PC-3 (cell line): ENCODE results near the gene ABL1. TPM values are rescaled to one million over a fixed set of nuclear protein-coding genes. Genes with fewer than 3 reads are reported as not detected.
"Not testable (repeated sequence)": the region's sequence is repeated elsewhere in the genome, so short reads cannot be mapped to it uniquely, and the experiment has no call there.

Experiments
- ATAC-seq: fragments of 200-7000 bp; cut with Tn5 transposase; 2 replicates; pipeline ENCODE4 v1.9.1; 2020; ENCODE audit warnings: mild to moderate bottlenecking, moderate library complexity
- BruUV-seq: library from RNA; stranded (reverse); fragments of 400-500 nt; replicated peaks from 2 replicates; lab custom pipeline; 2021; lab: Mats Ljungman, UMichigan
- CTCF ChIA-PET: fragments of 300-600 bp; sonication (Branson Sonifier 250); formaldehyde crosslinking; loops from one replicate; lab custom pipeline; 2022; ENCODE audit warnings: antibody characterized with exemption; lab: Charles Lee
- POLR2A ChIA-PET: fragments of 300-600 bp; sonication (Branson Sonifier 250); formaldehyde crosslinking; loops from one replicate; lab custom pipeline; 2022; ENCODE audit warnings: antibody characterized with exemption; ENCODE audit not compliant: unreplicated experiment; lab: Charles Lee
- DNase-seq: peaks from one replicate; pipeline ENCODE4 v3.0.0-alpha.2; 2015
- H2AFZ ChIP-seq: fragments of 300-600 bp; sonication (generic); 2 replicates; pipeline ENCODE4 v1.6.0; 2016; ENCODE audit warnings: antibody characterized with exemption, low read length
- H3F3A ChIP-seq: fragments of 300-600 bp; sonication (generic); one replicate; pipeline ENCODE4 v1.6.0; 2017; ENCODE audit warnings: antibody characterized with exemption, low read length, control low read depth, mild to moderate bottlenecking; ENCODE audit not compliant: unreplicated experiment
- H3K27ac ChIP-seq: fragments of 300-600 bp; sonication (generic); 2 replicates; pipeline ENCODE4 v1.5.1; 2016; ENCODE audit warnings: mild to moderate bottlenecking, low read length
- H3K27me3 ChIP-seq: fragments of 300-600 bp; sonication (generic); 2 replicates; pipeline ENCODE4 v1.6.1; 2016; ENCODE audit warnings: low read length, mixed read lengths
- H3K36me3 ChIP-seq: fragments of 300-600 bp; sonication (generic); 2 replicates; pipeline ENCODE4 v1.6.1; 2016; ENCODE audit warnings: low read depth, mixed run types, low read length, mixed read lengths
- H3K4me1 ChIP-seq: fragments of 300-600 bp; sonication (generic); 2 replicates; pipeline ENCODE4 v1.5.1; 2016; ENCODE audit warnings: low read length; ENCODE audit not compliant: insufficient read depth
- H3K4me2 ChIP-seq: fragments of 300-600 bp; sonication (generic); 2 replicates; pipeline ENCODE4 v1.6.0; 2016; ENCODE audit warnings: low read length
- H3K4me3 ChIP-seq: fragments of 300-600 bp; sonication (generic); 2 replicates; pipeline ENCODE4 v1.5.1; 2016; ENCODE audit warnings: mild to moderate bottlenecking, low read length, mixed read lengths
- H3K79me2 ChIP-seq: fragments of 300-600 bp; sonication (generic); 2 replicates; pipeline ENCODE4 v1.6.1; 2017; ENCODE audit warnings: low read length, mixed read lengths
- H3K9ac ChIP-seq: fragments of 300-600 bp; sonication (generic); 2 replicates; pipeline ENCODE4 v1.6.0; 2016; ENCODE audit warnings: mild to moderate bottlenecking, low read length
- H3K9me2 ChIP-seq: fragments of 300-600 bp; sonication (generic); replicated peaks from 2 replicates; pipeline ENCODE4 v1.6.1; 2016; ENCODE audit warnings: mixed run types, low read length, mixed read lengths
- H3K9me3 ChIP-seq: fragments of 300-600 bp; sonication (generic); 2 replicates; pipeline ENCODE4 v1.6.1; 2016; ENCODE audit warnings: low read length, mixed read lengths
- H4K20me1 ChIP-seq: fragments of 300-600 bp; sonication (generic); 2 replicates; pipeline ENCODE4 v1.6.1; 2016; ENCODE audit warnings: low read length, mixed read lengths
- CTCF ChIP-seq: fragments of 300-600 bp; sonication (generic); conservative IDR thresholded peaks from 2 replicates; pipeline ENCODE4 v1.5.1; 2017; ENCODE audit warnings: antibody characterized with exemption, low read depth, mild to moderate bottlenecking, low read length
- EZH2 ChIP-seq: fragments of 300-600 bp; sonication (generic); IDR thresholded peaks from one replicate; pipeline ENCODE4 v1.6.1; 2017; ENCODE audit warnings: antibody characterized with exemption, mild to moderate bottlenecking, low read length; ENCODE audit not compliant: unreplicated experiment
- EZH2phosphoT487 ChIP-seq: fragments of 300-600 bp; sonication (generic); IDR thresholded peaks from 2 replicates; pipeline ENCODE4 v1.6.1; 2018; ENCODE audit warnings: mild to moderate bottlenecking, antibody characterized with exemption, low read length, borderline replicate concordance
- intact Hi-C: fragments of 100-400 bp; cut with micrococcal nuclease; formaldehyde crosslinking; loops from 2 replicates; pipeline ENCODE4 v1.9.0; 2023
- total RNA-seq: library from RNA; depleted of rRNA; stranded (reverse); fragments of >200 nt; gene quantifications from 2 replicates; pipeline ENCODE4 v1.2.3, GENCODE V29; 2014

Gene ABL1
- total RNA-seq, 1 experiment from 2014 or later = 22.8 TPM

DNA sequence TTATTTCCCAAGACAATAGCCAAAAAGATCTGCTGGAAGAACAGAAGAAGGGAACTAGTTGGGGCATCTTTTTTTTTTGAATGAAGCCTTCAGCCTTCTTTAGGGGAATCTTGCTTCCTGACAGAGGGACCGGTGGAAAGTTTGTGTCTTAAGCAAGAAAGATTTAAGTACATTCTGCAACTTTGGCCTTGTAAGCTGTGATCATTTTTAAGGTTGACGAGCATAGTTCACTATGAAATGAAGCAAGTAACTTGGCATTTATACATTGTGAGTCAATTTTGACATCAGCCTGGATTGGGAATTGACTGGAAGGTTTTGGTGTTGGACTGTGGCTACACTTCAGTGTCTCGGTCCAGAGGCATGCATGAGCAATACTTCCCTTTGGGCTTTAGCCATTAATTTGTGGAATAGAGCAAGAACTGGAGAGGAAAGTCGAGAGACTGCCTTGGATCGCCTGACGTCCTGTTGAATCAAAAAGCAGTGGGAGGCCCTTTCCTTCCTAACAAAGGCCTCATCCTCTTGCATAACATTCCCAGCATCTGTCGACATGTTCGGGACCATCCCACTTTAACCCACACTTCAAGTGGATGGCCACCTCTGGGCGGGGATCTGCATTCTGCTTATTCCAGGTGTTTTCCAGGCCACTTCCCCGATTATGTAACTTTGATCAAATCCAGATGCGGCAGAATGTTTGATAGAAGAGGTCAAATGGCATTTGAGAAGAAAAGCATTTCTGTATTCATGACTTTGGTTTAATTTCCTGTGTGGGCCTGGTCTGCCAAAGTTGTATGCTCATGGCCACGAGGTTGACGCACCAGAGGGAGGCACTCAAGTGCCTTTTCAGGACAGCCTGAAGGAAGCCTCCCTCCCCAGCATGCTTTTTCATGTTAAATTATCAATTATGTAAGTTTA lies 12.5 kb downstream of the ABL1 start:
- Histone ChIP-seq H3F3A (peaks cover 8% of the 10 kb centered on the region), H3K9ac (peak overlapping the region; percentile 60), H2AFZ (0 out of 2 replicates have a peak overlapping the region, but pooled peaks have one; percentile 48), H3K27ac (peak overlapping the region; percentile 92), H3K4me2 (peak overlapping the region; percentile 89), H3K4me3 (peak overlapping the region; percentile 57; the same call in 1 of the 2 replicates), H3K79me2 (peaks cover 81% of the 10 kb centered on the region), H3K36me3 (no peaks in the 10 kb centered on the region), H4K20me1 (no peaks in the 10 kb centered on the region; the same call in 1 of the 2 replicates), H3K9me2 (no peaks in the 10 kb centered on the region), H3K4me1 (peaks cover 39% of the 10 kb centered on the region), H3K9me3 (no peaks in the 10 kb centered on the region), H3K27me3 (no peaks in the 10 kb centered on the region)
- CTCF ChIA-PET = no interaction called here
- BruUV-seq = no TSS peak
- ATAC-seq = peak; percentile 70
- intact Hi-C loops = loop anchor here (5.0 kb wide), 1 partner anchor 140 kb away; no protein-coding TSS in a partner anchor
- POLR2A ChIA-PET = no interaction called here
- TF ChIP-seq CTCF (0 out of 2 replicates have a peak, but pooled peaks have one; percentile 24), EZH2phosphoT487 (no peak)
- DNase-seq = peak; percentile 91

DNA sequence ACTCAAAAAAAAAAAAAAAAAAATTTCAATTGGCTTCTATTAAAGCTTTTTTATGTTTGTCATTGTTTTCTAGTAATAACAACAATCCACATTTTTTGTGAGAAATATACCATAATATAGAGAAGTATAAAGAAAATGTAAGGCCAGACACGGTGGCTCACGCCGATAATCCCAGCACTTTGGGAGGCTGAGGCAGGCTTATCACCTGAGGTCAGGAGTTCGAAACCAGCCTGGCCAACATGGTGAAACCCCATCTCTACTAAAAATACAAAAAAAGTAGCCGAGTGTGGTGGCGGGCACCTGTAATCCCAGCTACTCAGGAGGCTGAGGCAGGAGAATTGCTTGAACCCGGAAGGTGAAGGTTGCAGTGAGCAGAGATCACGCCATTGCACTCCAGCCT lies 13.5 kb downstream of the ABL1 start:
- H3K9me3 ChIP-seq, CTCF ChIA-PET, H3K36me3 ChIP-seq, BruUV-seq, H3K9me2 ChIP-seq, H3K4me2 ChIP-seq, H3F3A ChIP-seq, H3K9ac ChIP-seq, H4K20me1 ChIP-seq, ATAC-seq, H3K27me3 ChIP-seq, POLR2A ChIA-PET, H2AFZ ChIP-seq, DNase-seq, H3K4me3 ChIP-seq: not testable (repeated sequence)
- intact Hi-C loops = loop anchor here (5.0 kb wide), 1 partner anchor 141 kb away; no protein-coding TSS in a partner anchor
- Histone ChIP-seq H3K4me1 (peaks cover 39% of the 10 kb centered on the region), H3K79me2 (peaks cover 75% of the 10 kb centered on the region), H3K27ac (0 out of 2 replicates have a peak overlapping the region, but pooled peaks have one; percentile 92)

DNA sequence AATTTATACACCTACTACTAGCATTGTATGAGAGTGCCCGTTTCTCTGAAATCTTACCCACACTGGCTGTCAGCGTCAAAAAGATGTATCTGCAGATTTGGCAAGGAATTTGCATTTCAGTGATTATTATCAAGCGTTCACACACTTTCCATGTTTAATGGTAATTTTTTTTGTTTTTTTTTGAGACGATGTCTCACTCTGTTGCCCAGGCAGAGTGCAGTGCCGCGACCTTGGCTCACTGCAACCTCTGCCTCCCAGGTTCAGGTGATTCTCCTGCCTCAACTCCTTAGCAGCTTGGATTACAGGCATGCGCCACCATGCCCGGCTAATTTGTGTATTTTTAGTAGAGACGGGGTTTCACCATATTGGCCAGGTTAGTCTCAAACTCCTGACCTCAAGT lies 14.3 kb downstream of the ABL1 start:
- Histone ChIP-seq H3K4me3 (no peak overlapping the region), H3K9me2 (no peaks in the 10 kb centered on the region), H3K9me3 (no peaks in the 10 kb centered on the region), H3K9ac (no peak overlapping the region), H3F3A (peaks cover 8% of the 10 kb centered on the region), H3K27me3 (no peaks in the 10 kb centered on the region), H4K20me1 (no peaks in the 10 kb centered on the region; the same call in 1 of the 2 replicates), H3K79me2 (peaks cover 67% of the 10 kb centered on the region), H3K4me1 (peaks cover 39% of the 10 kb centered on the region), H3K4me2 (no peak overlapping the region), H3K27ac (no peak overlapping the region), H3K36me3 (no peaks in the 10 kb centered on the region), H2AFZ (no peak overlapping the region)
- ChIA-PET POLR2A (no interaction called here), CTCF (no interaction called here)
- DNase-seq (no peak), ATAC-seq (no peak)
- intact Hi-C loops = loop anchor here (5.0 kb wide), 1 partner anchor 142 kb away; no protein-coding TSS in a partner anchor
- no peak for TF ChIP-seq CTCF
- TF ChIP-seq EZH2 = no peak
- TF ChIP-seq EZH2phosphoT487 = no peak
- no TSS peak for BruUV-seq
